Gastroesophageal sphincter (tissue), 4 donors: ENCODE results near the gene PCSK4. TPM values are rescaled to one million over a fixed set of nuclear protein-coding genes. Genes with fewer than 3 reads are reported as not detected.

Experiments used
- ATAC-seq: fragments of 150-250 bp; one replicate; pipeline ENCODE4 v1.9.1; 2016; ENCODE audit warnings: mild to moderate bottlenecking, moderate library complexity
- H3K27ac ChIP-seq, 4 donors: fragments of 200-600 bp; sonication (generic) in 3 of 4; 1 replicate in 3 of 4; 2 replicates in 1 of 4; pipeline ENCODE4 v1.5.1; 2016 to 2019
- H3K27me3 ChIP-seq: fragments of 200-600 bp; sonication (generic); one replicate; pipeline ENCODE4 v1.5.1; 2019
- H3K36me3 ChIP-seq, 2 donors: fragments of 200-600 bp; sonication (generic); one replicate each; pipeline ENCODE4 v1.5.1; 2019; ENCODE audit warnings: control low read depth in 1 of 2
- H3K4me1 ChIP-seq, 3 donors: fragments of 200-600 bp; sonication (generic); 1 replicate in 2 of 3; 2 replicates in 1 of 3; pipeline ENCODE4 v1.5.1; 2016 to 2019; ENCODE audit warnings: control low read depth in 2 of 3
- H3K4me3 ChIP-seq, 2 donors: fragments of 200-600 bp; sonication (generic); one replicate each; pipeline ENCODE4 v1.5.1; 2019; ENCODE audit warnings: mild to moderate bottlenecking in 1 of 2, moderate library complexity in 1 of 2
- H3K9me3 ChIP-seq, 3 donors: fragments of 200-600 bp; sonication (generic); one replicate each; pipeline ENCODE4 v1.5.1; 2017 to 2019; ENCODE audit warnings: control low read depth in 2 of 3
- CTCF ChIP-seq, 4 experiments: fragments of 200-600 bp in 2 of 4; fragments of 450-650 bp in 2 of 4; sonication (generic) in 1 of 4; IDR thresholded peaks; one replicate each; pipeline ENCODE4 v1.5.1; 2017 to 2019; ENCODE audit warnings: antibody characterized with exemption in 4 of 4, mild to moderate bottlenecking in 2 of 4, moderate library complexity in 2 of 4
- EP300 ChIP-seq: sonication (generic); formaldehyde crosslinking; IDR thresholded peaks from one replicate; pipeline ENCODE4 v1.6.1; 2017; ENCODE audit warnings: antibody characterized with exemption, mild to moderate bottlenecking
- POLR2A ChIP-seq, 2 donors: fragments of 450-650 bp; IDR thresholded peaks; one replicate each; pipeline ENCODE4 v1.6.1; 2017; ENCODE audit warnings: antibody characterized with exemption in 2 of 2, mild to moderate bottlenecking in 2 of 2, moderate library complexity in 1 of 2
- POLR2AphosphoS5 ChIP-seq: sonication (generic); formaldehyde crosslinking; IDR thresholded peaks from one replicate; pipeline ENCODE4 v1.6.1; 2017; ENCODE audit warnings: antibody characterized with exemption
- WGBS, 2 donors: methylation state at CpG; one replicate each; pipeline ENCODE4 v1.1.5; 2018; ENCODE audit warnings: low coverage in 1 of 2; 5-methylcytosine and 5-hydroxymethylcytosine counted together
- total RNA-seq, 4 donors: library from RNA; depleted of rRNA; stranded (reverse); fragments of >200 nt; gene quantifications; one replicate each; pipeline ENCODE4 v1.1.0, GENCODE V29; 2016

The PCSK4 gene
- total RNA-seq, 4 donors from 2014 or later: 0.94 to 2.2 (median 2.0) TPM

DNA sequence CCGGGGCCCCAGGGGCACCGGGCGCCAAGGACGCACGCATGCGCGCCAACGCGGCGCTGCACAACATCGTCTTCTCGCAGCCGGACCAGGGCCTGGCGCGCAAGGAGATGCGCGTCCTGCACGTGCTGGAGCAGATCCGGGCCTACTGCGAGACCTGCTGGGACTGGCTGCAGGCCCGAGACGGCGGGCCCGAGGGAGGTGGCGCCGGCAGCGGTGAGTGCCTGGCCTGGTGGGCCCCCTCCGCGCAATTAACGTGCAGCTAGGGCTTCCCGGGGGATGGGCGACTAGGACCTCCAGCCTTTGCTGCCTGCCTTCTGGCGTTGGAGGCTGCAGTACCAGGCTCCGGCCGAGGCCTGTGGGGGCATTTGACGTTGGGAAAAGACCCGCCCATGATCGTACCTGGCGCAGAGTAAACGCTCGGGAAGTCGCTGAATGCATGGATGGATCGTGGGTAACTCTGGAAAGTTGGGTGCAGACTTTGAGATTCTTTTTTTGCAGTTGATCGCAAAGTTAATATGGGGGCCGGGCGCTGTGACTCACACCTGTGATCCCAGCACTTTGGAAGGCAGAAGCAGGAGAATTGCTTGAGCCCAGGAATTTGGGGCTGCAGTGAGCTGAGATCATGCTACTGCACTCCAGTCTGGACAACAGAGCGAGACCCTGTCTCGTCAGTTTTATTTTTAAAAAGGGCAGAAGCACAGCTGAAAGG is 33.0 kb downstream of the PCSK4 start:
- TF ChIP-seq CTCF (IDR thresholded peaks at IDR 0.05) (peak in 1 of 4 experiments; percentile 11), EP300 (no peak)
- no peak overlapping the region for H3K4me3 ChIP-seq
- peaks cover 63% of the 10 kb centered on the region for H3K27me3 ChIP-seq
- no peak overlapping the region for H3K27ac ChIP-seq
- H3K4me1 ChIP-seq: peaks cover 0 to 48% (median 14%) of the 10 kb centered on the region in 3 donors
- 50% methylated on average over 2 of the region's 48 CpGs; no CpG with 5 or more reads in 1 of the 2 donors for WGBS, 2 donors
- H3K9me3 ChIP-seq: no peaks in the 10 kb centered on the region
- ATAC-seq: no peak
- H3K36me3 ChIP-seq: peaks cover 0 to 26% of the 10 kb centered on the region in 2 donors

- ATAC-seq: no peak
- peaks cover 0 to 18% of the 10 kb centered on the region in 2 donors for H3K36me3 ChIP-seq
- H3K27me3 ChIP-seq: peaks cover 72% of the 10 kb centered on the region
- TF ChIP-seq POLR2A (IDR thresholded peaks at IDR 0.05): no peak
- TF ChIP-seq CTCF (IDR thresholded peaks at IDR 0.05): no peak
- TF ChIP-seq POLR2AphosphoS5: no peak
- TF ChIP-seq EP300: no peak
- no peak overlapping the region for H3K4me3 ChIP-seq
- no peak overlapping the region for H3K27ac ChIP-seq
- no peaks in the 10 kb centered on the region for H3K9me3 ChIP-seq
- no CpG with 5 or more reads among the region's 43 CpGs for WGBS, 2 donors
- H3K4me1 ChIP-seq: peaks cover 0 to 56% (median 14%) of the 10 kb centered on the region in 3 donors
Observed at GRCh38 chr19:1456121-1456900, 33.8 kb downstream of the PCSK4 start.

- Histone ChIP-seq H3K4me1 (peaks cover 0 to 57% (median 14%) of the 10 kb centered on the region in 3 donors), H3K27me3 (peaks cover 80% of the 10 kb centered on the region), H3K27ac (no peak overlapping the region), H3K9me3 (no peaks in the 10 kb centered on the region), H3K36me3 (peaks cover 0 to 10% of the 10 kb centered on the region in 2 donors), H3K4me3 (no peak overlapping the region)
- no peak for TF ChIP-seq POLR2AphosphoS5
- TF ChIP-seq CTCF (IDR thresholded peaks at IDR 0.05): no peak
- no peak for TF ChIP-seq POLR2A (IDR thresholded peaks at IDR 0.05)
- TF ChIP-seq EP300: no peak
- peak; percentile 12 for ATAC-seq
- WGBS, 2 donors: 5% methylated on average over 4 to 19 of the region's 42 CpGs
Observed at GRCh38 chr19:1455336-1456120, 34.6 kb downstream of the PCSK4 start.

- ATAC-seq: no peak
- no peak overlapping the region for H3K4me3 ChIP-seq
- H3K27ac ChIP-seq: no peak overlapping the region
- H3K9me3 ChIP-seq: no peaks in the 10 kb centered on the region
- peaks cover 0 to 61% (median 14%) of the 10 kb centered on the region in 3 donors for H3K4me1 ChIP-seq
- H3K36me3 ChIP-seq: peaks cover 0 to 5% of the 10 kb centered on the region in 2 donors
- H3K27me3 ChIP-seq: peaks cover 85% of the 10 kb centered on the region
- no CpG with 5 or more reads among the region's 22 CpGs for WGBS, 2 donors
- TF ChIP-seq EP300: no peak
- no peak for TF ChIP-seq CTCF (IDR thresholded peaks at IDR 0.05)
- TF ChIP-seq POLR2AphosphoS5: no peak
- TF ChIP-seq POLR2A (IDR thresholded peaks at IDR 0.05): no peak
Observed at GRCh38 chr19:1455002-1455335, 35.2 kb downstream of the PCSK4 start.
